Astrocyte (in vitro differentiated cells and primary cell): ENCODE results near the gene PRKAG2. TPM values are rescaled to one million over a fixed set of nuclear protein-coding genes. Genes with fewer than 3 reads are reported as not detected.

Source experiments
- DNase-seq: peaks from one replicate; pipeline ENCODE4 v3.0.0-alpha.2; 2010; ENCODE audit warnings: low read depth
- FAIRE-seq: peaks from 2 replicates; lab custom pipeline; 2011; peaks lifted over from hg19 to GRCh38; lab: Jason Lieb, UNC
- H2AFZ ChIP-seq: 2 replicates; pipeline ENCODE4 v1.6.0; 2012; ENCODE audit warnings: low read depth, low read length, inconsistent platforms
- H3K27ac ChIP-seq: 2 replicates; pipeline ENCODE4 v1.5.1; 2011; ENCODE audit warnings: low read depth, low read length, inconsistent platforms
- H3K27me3 ChIP-seq: 2 replicates; pipeline ENCODE4 v1.6.0; 2011; ENCODE audit warnings: low read length, inconsistent platforms; ENCODE audit not compliant: insufficient read depth
- H3K36me3 ChIP-seq: 2 replicates; pipeline ENCODE4 v1.5.1; 2011; ENCODE audit warnings: low read length, inconsistent platforms; ENCODE audit not compliant: insufficient read depth
- H3K4me1 ChIP-seq: 2 replicates; pipeline ENCODE4 v1.5.1; 2011; ENCODE audit warnings: low read length, inconsistent platforms; ENCODE audit not compliant: insufficient read depth
- H3K4me2 ChIP-seq: 2 replicates; pipeline ENCODE4 v1.6.0; 2012; ENCODE audit warnings: low read length, inconsistent platforms
- H3K4me3 ChIP-seq: 2 replicates; pipeline ENCODE4 v1.5.1; 2011; ENCODE audit warnings: low read depth, mild to moderate bottlenecking, low read length, inconsistent platforms; ENCODE audit not compliant: insufficient read depth
- H3K79me2 ChIP-seq: 2 replicates; pipeline ENCODE4 v1.6.0; 2012; ENCODE audit warnings: mild to moderate bottlenecking, low read length, inconsistent platforms; ENCODE audit not compliant: insufficient read depth
- H3K9ac ChIP-seq: 2 replicates; pipeline ENCODE4 v1.6.0; 2012; ENCODE audit warnings: mild to moderate bottlenecking, low read length, inconsistent platforms
- H3K9me3 ChIP-seq: 2 replicates; pipeline ENCODE4 v1.5.1; 2012; ENCODE audit warnings: low read depth, mild to moderate bottlenecking, low read length, inconsistent platforms; ENCODE audit not compliant: insufficient read depth
- H4K20me1 ChIP-seq: 2 replicates; pipeline ENCODE4 v1.6.0; 2012; ENCODE audit warnings: low read length, inconsistent platforms; ENCODE audit not compliant: insufficient read depth
- H3K27ac Mint-ChIP-seq: one replicate; pipeline ENCODE4 v1.8.0; 2021; ENCODE audit warnings: mild to moderate bottlenecking, mixed read lengths; ENCODE audit not compliant: unreplicated experiment
- H3K27me3 Mint-ChIP-seq: one replicate; pipeline ENCODE4 v1.8.0; 2021; ENCODE audit warnings: low read depth, mixed read lengths; ENCODE audit not compliant: unreplicated experiment
- H3K36me3 Mint-ChIP-seq: one replicate; pipeline ENCODE4 v1.8.0; 2021; ENCODE audit warnings: low read depth, mixed read lengths; ENCODE audit not compliant: unreplicated experiment
- H3K4me1 Mint-ChIP-seq: one replicate; pipeline ENCODE4 v1.8.0; 2021; ENCODE audit warnings: low read depth, mixed read lengths; ENCODE audit not compliant: unreplicated experiment
- H3K4me3 Mint-ChIP-seq: one replicate; pipeline ENCODE4 v1.8.0; 2021; ENCODE audit warnings: mild to moderate bottlenecking, moderate library complexity, mixed read lengths; ENCODE audit not compliant: unreplicated experiment
- H3K9me3 Mint-ChIP-seq: one replicate; pipeline ENCODE4 v1.8.0; 2021; ENCODE audit warnings: mild to moderate bottlenecking, mixed read lengths; ENCODE audit not compliant: unreplicated experiment
- CTCF ChIP-seq: IDR thresholded peaks from 2 replicates; pipeline ENCODE4 v1.5.1; 2011; ENCODE audit warnings: low read depth, mild to moderate bottlenecking, inconsistent platforms, low read length, moderate library complexity; ENCODE audit not compliant: insufficient read depth
- EZH2 ChIP-seq: IDR thresholded peaks from 2 replicates; pipeline ENCODE4 v1.6.1; 2012; ENCODE audit warnings: mild to moderate bottlenecking, low read length, inconsistent platforms; ENCODE audit not compliant: insufficient read depth
- total RNA-seq: library from RNA; stranded (reverse); gene quantifications from 2 replicates; pipeline ENCODE4 v1.2.1, GENCODE V29; 2021

Gene PRKAG2
- total RNA-seq, 1 donor from 2014 or later = 40.7 TPM

DNA sequence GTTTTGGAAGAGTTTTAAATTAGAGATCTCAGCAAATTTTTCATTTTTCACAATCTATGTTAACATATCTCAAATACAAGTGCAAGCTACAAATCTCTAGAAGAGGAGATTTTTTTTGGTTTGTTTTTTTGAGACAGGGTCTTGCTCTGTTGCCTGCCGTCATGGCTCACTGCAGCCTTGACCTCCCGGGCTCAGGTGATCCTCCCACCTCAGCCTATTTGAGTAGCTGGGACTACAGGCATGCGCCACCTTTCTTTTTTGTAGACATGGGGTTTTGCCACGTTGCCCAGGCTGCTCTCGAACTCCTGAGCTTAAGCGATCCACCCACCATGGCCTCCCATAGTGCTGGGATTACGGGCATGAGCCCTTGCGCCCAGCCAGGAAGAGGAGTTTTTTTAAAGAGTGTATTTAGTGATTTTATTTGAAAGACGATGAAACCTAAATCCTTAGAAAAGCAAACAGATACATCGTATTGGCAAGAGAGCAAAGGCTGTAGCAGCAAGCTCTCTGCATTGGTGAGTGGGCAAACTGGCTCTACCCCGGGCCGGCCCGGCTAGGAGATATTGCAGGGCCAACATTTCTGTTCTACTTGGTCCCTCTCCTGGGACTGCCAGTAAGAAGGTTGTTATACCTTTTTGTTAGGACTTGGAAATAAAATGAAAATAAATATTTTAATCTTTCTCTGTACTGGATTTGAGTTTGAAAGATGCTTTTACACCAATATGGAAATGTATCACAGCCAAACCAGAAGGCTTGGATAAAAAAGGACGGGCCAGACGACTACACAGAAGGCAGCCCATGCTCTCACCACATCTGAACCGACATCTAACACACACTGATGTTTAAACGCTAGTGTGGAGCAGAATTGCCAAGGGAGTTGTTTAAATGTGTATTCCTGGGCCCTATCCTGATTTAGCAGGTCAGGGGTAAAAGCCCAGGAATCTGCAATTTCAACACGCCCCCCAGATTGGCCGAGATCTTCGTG, 307.7 kb downstream of the PRKAG2 start:
- Histone ChIP-seq H3K9ac (no peak overlapping the region), H4K20me1 (no peaks in the 10 kb centered on the region), H3K9me3 (no peaks in the 10 kb centered on the region), H3K27me3 (no peaks in the 10 kb centered on the region), H3K4me3 (no peak overlapping the region), H2AFZ (no peak overlapping the region), H3K79me2 (no peaks in the 10 kb centered on the region), H3K4me2 (no peak overlapping the region), H3K4me1 (peaks cover 7% of the 10 kb centered on the region), H3K27ac (no peak overlapping the region), H3K36me3 (peaks cover 12% of the 10 kb centered on the region)
- TF ChIP-seq EZH2 (no peak), CTCF (no peak)
- H3K4me3 Mint-ChIP-seq = no peak overlapping the region
- peaks cover 4% of the 10 kb centered on the region for H3K36me3 Mint-ChIP-seq
- no peak for FAIRE-seq
- H3K27ac Mint-ChIP-seq = no peak overlapping the region
- H3K4me1 Mint-ChIP-seq = peaks cover 8% of the 10 kb centered on the region
- H3K9me3 Mint-ChIP-seq = no peaks in the 10 kb centered on the region
- no peak for DNase-seq
- H3K27me3 Mint-ChIP-seq = no peaks in the 10 kb centered on the region

DNA sequence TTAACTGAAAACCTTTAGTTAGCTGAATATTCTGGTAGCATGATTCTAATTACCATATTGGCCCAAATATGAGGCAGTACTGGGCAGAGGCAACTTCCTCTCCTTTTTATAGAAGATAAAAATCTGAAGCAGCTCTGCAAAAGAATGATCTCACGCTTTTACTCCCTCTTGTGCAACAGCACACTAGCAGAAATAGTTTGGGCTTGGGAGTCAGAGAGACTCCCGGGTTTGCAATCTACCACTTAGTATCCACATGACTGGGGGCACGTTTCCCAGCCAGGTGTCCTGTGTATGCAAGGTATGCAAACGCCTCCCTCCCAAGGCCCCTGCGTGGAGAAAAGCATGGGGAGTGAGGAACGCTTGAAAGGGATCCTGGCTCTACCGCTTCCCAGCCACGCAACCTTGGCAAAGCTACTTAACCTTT, 310.0 kb downstream of the PRKAG2 start:
- Histone ChIP-seq H4K20me1 (no peaks in the 10 kb centered on the region), H3K36me3 (peaks cover 12% of the 10 kb centered on the region), H3K4me3 (no peak overlapping the region), H2AFZ (no peak overlapping the region), H3K4me2 (no peak overlapping the region), H3K4me1 (peaks cover 1% of the 10 kb centered on the region), H3K79me2 (no peaks in the 10 kb centered on the region), H3K9ac (no peak overlapping the region), H3K27ac (no peak overlapping the region), H3K27me3 (no peaks in the 10 kb centered on the region), H3K9me3 (no peaks in the 10 kb centered on the region)
- Mint-ChIP-seq H3K36me3 (peaks cover 10% of the 10 kb centered on the region), H3K27me3 (no peaks in the 10 kb centered on the region), H3K4me1 (peaks cover 4% of the 10 kb centered on the region), H3K4me3 (no peak overlapping the region), H3K9me3 (no peaks in the 10 kb centered on the region), H3K27ac (no peak overlapping the region)
- TF ChIP-seq CTCF (no peak), EZH2 (no peak)
- no peak for FAIRE-seq
- DNase-seq = peak; percentile 65

GRCh38 chr7:151565541-151565940, 311.4 kb downstream of the PRKAG2 start:
- no peaks in the 10 kb centered on the region for H3K27me3 Mint-ChIP-seq
- Histone ChIP-seq H3K4me2 (no peak overlapping the region), H3K4me3 (no peak overlapping the region), H3K36me3 (peaks cover 12% of the 10 kb centered on the region), H3K27me3 (no peaks in the 10 kb centered on the region), H3K27ac (no peak overlapping the region), H3K4me1 (no peaks in the 10 kb centered on the region), H3K9ac (no peak overlapping the region), H4K20me1 (no peaks in the 10 kb centered on the region), H2AFZ (no peak overlapping the region), H3K9me3 (no peaks in the 10 kb centered on the region), H3K79me2 (no peaks in the 10 kb centered on the region)
- FAIRE-seq = no peak
- peak; percentile 63 for DNase-seq
- no peak overlapping the region for H3K4me3 Mint-ChIP-seq
- TF ChIP-seq EZH2 = no peak
- TF ChIP-seq CTCF = no peak
- H3K4me1 Mint-ChIP-seq = peaks cover 4% of the 10 kb centered on the region
- no peak overlapping the region for H3K27ac Mint-ChIP-seq
- peaks cover 17% of the 10 kb centered on the region for H3K36me3 Mint-ChIP-seq
- H3K9me3 Mint-ChIP-seq = no peaks in the 10 kb centered on the region
